Neural cell (in vitro differentiated cells): ENCODE results near the gene NOL4L. TPM values are rescaled to one million over a fixed set of nuclear protein-coding genes. Genes with fewer than 3 reads are reported as not detected.

Experiments
- H2AFZ ChIP-seq: fragments of 200-600, 300-800 bp; sonication (generic), shearing (Covaris generic); 2 replicates; pipeline ENCODE4 v1.6.0; 2014; ENCODE audit warnings: low read depth, mild to moderate bottlenecking, antibody characterized with exemption, low read length, moderate library complexity
- H3F3A ChIP-seq: fragments of 200-600 bp; shearing (Covaris generic); 2 replicates; pipeline ENCODE4 v1.6.1; 2016; ENCODE audit warnings: mild to moderate bottlenecking, moderate library complexity, mixed read lengths, antibody characterized with exemption, low read length; ENCODE audit not compliant: insufficient read depth, poor library complexity, severe bottlenecking
- H3K27ac ChIP-seq: fragments of 200-600, 300-800 bp; sonication (generic), shearing (Covaris generic); 2 replicates; pipeline ENCODE4 v1.5.1; 2014; ENCODE audit warnings: mild to moderate bottlenecking, low read length, moderate library complexity
- H3K27me3 ChIP-seq: fragments of 300-800, 200-600 bp; sonication (generic), shearing (Covaris generic); 2 replicates; pipeline ENCODE4 v1.6.0; 2014; ENCODE audit warnings: mild to moderate bottlenecking, low read depth, low read length, moderate library complexity; ENCODE audit not compliant: insufficient read depth
- H3K36me3 ChIP-seq: fragments of 300-800, 200-600 bp; sonication (generic), shearing (Covaris generic); 2 replicates; pipeline ENCODE4 v1.5.1; 2014; ENCODE audit warnings: mild to moderate bottlenecking, antibody characterized with exemption, low read length, moderate library complexity; ENCODE audit not compliant: insufficient read depth
- H3K4me2 ChIP-seq: fragments of 300-800, 200-600 bp; sonication (generic), shearing (Covaris generic); 2 replicates; pipeline ENCODE4 v1.6.0; 2014; ENCODE audit warnings: mild to moderate bottlenecking, low read length
- H3K4me3 ChIP-seq: fragments of 300-800, 200-600 bp; sonication (generic), shearing (Covaris generic); 2 replicates; pipeline ENCODE4 v1.5.1; 2014; ENCODE audit warnings: mild to moderate bottlenecking, low read length, moderate library complexity
- H3K79me2 ChIP-seq: fragments of 200-600 bp; shearing (Covaris generic); replicated peaks from 2 replicates; pipeline ENCODE4 v1.6.0; 2014; ENCODE audit warnings: mild to moderate bottlenecking, low read length, moderate library complexity; ENCODE audit not compliant: insufficient read depth
- H3K9ac ChIP-seq: fragments of 300-800, 200-600 bp; sonication (generic), shearing (Covaris generic); 2 replicates; pipeline ENCODE4 v1.6.1; 2016; ENCODE audit warnings: mild to moderate bottlenecking, low read length, mixed read lengths
- H3K9me2 ChIP-seq: fragments of 200-600 bp; shearing (Covaris generic); 2 replicates; pipeline ENCODE4 v1.6.1; 2016; ENCODE audit warnings: mild to moderate bottlenecking, low read length, mixed read lengths; ENCODE audit not compliant: insufficient read depth
- H3K9me3 ChIP-seq: fragments of 200-600, 300-800 bp; sonication (generic), shearing (Covaris generic); 2 replicates; pipeline ENCODE4 v1.6.1; 2016; ENCODE audit warnings: mild to moderate bottlenecking, mixed run types, low read length, moderate library complexity, mixed read lengths
- H4K20me1 ChIP-seq: fragments of 200-600 bp; shearing (Covaris generic); 2 replicates; pipeline ENCODE4 v1.6.1; 2016; ENCODE audit warnings: mild to moderate bottlenecking, mixed run types; ENCODE audit not compliant: insufficient read depth
- CTCF ChIP-seq: fragments of 450-650 bp; IDR thresholded peaks from 2 replicates; pipeline ENCODE4 v1.5.1; 2014; ENCODE audit warnings: antibody characterized with exemption, mild to moderate bottlenecking, moderate library complexity; ENCODE audit not compliant: poor library complexity, severe bottlenecking
- EP300 ChIP-seq: fragments of 450-650 bp; conservative IDR thresholded peaks from 2 replicates; pipeline ENCODE4 v1.6.1; 2014; ENCODE audit warnings: antibody characterized with exemption, mild to moderate bottlenecking, moderate library complexity; ENCODE audit not compliant: poor library complexity, severe bottlenecking
- EZH2 ChIP-seq: fragments of 200-600, 300-800 bp; shearing (Covaris generic), sonication (generic); IDR thresholded peaks from 2 replicates; pipeline ENCODE4 v1.6.1; 2014; ENCODE audit warnings: antibody characterized with exemption, low read length, borderline replicate concordance, mild to moderate bottlenecking; ENCODE audit not compliant: insufficient read depth, poor library complexity, severe bottlenecking
- MXI1 ChIP-seq: fragments of 450-650 bp; conservative IDR thresholded peaks from 2 replicates; pipeline ENCODE4 v1.6.1; 2014; ENCODE audit warnings: antibody characterized with exemption, mild to moderate bottlenecking; ENCODE audit not compliant: poor library complexity, severe bottlenecking
- POLR2AphosphoS5 ChIP-seq: IDR thresholded peaks from 2 replicates; pipeline ENCODE4 v1.6.1; 2012
- RAD21 ChIP-seq: fragments of 450-650 bp; conservative IDR thresholded peaks from 2 replicates; pipeline ENCODE4 v1.6.1; 2014; ENCODE audit warnings: antibody characterized with exemption, mild to moderate bottlenecking, moderate library complexity
- REST ChIP-seq: IDR thresholded peaks from 2 replicates; pipeline ENCODE4 v1.6.1; 2012; ENCODE audit warnings: borderline replicate concordance
- SMC3 ChIP-seq: fragments of 450-650 bp; conservative IDR thresholded peaks from 2 replicates; pipeline ENCODE4 v1.6.1; 2014; ENCODE audit warnings: antibody characterized with exemption, mild to moderate bottlenecking, moderate library complexity; ENCODE audit not compliant: poor library complexity
- TAF1 ChIP-seq: IDR thresholded peaks from 2 replicates; pipeline ENCODE4 v1.6.1; 2012; ENCODE audit warnings: low read depth
- polyA plus RNA-seq: library from polyadenylated mRNA; depleted of rRNA; stranded (reverse); fragments of >200 nt; gene quantifications from 2 replicates; pipeline ENCODE4 v1.2.3, GENCODE V29; 2014

The NOL4L gene
- polyA plus RNA-seq, 1 donor from 2014 or later, result 20.4 TPM

DNA sequence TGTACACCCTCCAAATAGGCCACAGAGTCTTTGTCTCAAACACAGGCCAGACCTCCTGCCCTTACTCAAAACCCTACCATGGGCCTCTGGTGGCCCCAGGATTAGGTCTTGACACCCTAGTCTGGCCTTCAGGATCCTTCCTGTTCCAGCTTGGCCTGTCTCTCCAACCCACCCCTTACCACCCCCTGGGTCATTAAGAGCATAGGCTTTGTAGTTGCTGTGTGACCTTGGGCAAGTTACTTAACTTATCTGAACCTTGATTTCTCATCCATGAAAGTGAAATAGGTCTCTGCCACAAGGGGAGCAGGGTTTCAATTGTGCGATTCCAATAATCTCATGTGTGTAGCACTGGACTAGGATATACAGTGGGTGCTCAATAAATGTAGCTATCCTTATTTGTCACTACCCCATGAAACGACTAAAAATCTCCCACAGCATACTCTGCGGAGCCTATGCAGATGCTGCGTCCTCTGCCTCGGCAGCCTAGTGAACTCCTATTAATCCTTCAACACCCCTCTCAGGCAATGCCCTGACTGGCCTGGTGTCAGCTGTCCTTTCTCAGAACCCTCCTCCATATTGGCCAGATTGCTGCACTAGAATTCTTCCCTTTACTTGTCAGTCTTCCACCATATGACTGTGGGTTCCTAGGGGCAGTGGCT is 39.7 kb upstream of the NOL4L start:
- Histone ChIP-seq H3K36me3 (no peaks in the 10 kb centered on the region), H3F3A (no peaks in the 10 kb centered on the region), H3K9me2 (no peaks in the 10 kb centered on the region), H3K27me3 (no peaks in the 10 kb centered on the region), H3K9me3 (no peaks in the 10 kb centered on the region), H3K79me2 (no peaks in the 10 kb centered on the region), H4K20me1 (no peaks in the 10 kb centered on the region), H3K4me2 (no peak overlapping the region), H2AFZ (no peak overlapping the region), H3K27ac (no peak overlapping the region), H3K4me3 (no peak overlapping the region), H3K9ac (no peak overlapping the region)
- TF ChIP-seq CTCF (no peak), RAD21 (no peak), EZH2 (no peak), TAF1 (no peak)

DNA sequence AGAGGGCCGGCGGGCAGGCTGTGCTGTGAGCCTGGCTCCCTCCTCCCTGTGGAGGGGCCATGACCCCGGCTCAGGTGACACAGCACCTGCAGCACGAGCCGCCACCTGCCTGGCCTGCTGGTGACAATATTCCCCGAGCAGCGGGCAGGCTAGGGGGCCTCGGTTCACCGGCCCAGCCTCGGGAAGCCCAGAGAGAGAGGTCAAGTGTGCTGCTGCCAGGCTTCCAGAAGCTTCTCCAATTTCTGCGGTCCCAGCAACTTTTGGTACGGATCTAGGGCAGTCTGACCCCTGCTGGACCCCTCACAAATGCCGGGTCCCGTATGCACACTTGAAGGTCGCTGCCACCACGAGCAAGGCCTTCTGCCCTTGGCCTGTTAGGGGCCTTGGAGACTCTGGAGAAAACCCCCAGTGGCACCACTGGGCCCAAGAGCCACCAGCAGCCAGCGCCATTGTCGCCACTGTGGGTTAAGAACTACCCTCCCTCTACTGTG is 38.6 kb upstream of the NOL4L start:
- no peaks in the 10 kb centered on the region for H3K79me2 ChIP-seq
- no peaks in the 10 kb centered on the region for H3K27me3 ChIP-seq
- no peaks in the 10 kb centered on the region for H3K36me3 ChIP-seq
- H2AFZ ChIP-seq, result no peak overlapping the region
- H4K20me1 ChIP-seq, result no peaks in the 10 kb centered on the region
- no peak overlapping the region for H3K9ac ChIP-seq
- H3F3A ChIP-seq, result no peaks in the 10 kb centered on the region
- H3K27ac ChIP-seq, result no peak overlapping the region
- H3K9me2 ChIP-seq, result no peaks in the 10 kb centered on the region
- no peak overlapping the region for H3K4me2 ChIP-seq
- no peak for TF ChIP-seq SMC3
- no peak for TF ChIP-seq POLR2AphosphoS5
- TF ChIP-seq TAF1, result no peak
- TF ChIP-seq EZH2, result no peak
- H3K9me3 ChIP-seq, result no peaks in the 10 kb centered on the region
- no peak overlapping the region for H3K4me3 ChIP-seq

- H3F3A ChIP-seq, result no peaks in the 10 kb centered on the region
- H3K36me3 ChIP-seq, result no peaks in the 10 kb centered on the region
- H3K27me3 ChIP-seq, result no peaks in the 10 kb centered on the region
- no peak overlapping the region for H3K4me2 ChIP-seq
- H3K9me2 ChIP-seq, result no peaks in the 10 kb centered on the region
- H4K20me1 ChIP-seq, result no peaks in the 10 kb centered on the region
- H3K79me2 ChIP-seq, result no peaks in the 10 kb centered on the region
- no peak overlapping the region for H3K9ac ChIP-seq
- no peak overlapping the region for H3K4me3 ChIP-seq
- no peak overlapping the region for H2AFZ ChIP-seq
- H3K9me3 ChIP-seq, result no peaks in the 10 kb centered on the region
- TF ChIP-seq CTCF (no peak), RAD21 (no peak), TAF1 (no peak), MXI1 (no peak), POLR2AphosphoS5 (no peak), REST (no peak), EP300 (no peak), SMC3 (no peak), EZH2 (no peak)
- H3K27ac ChIP-seq, result no peak overlapping the region
These were observed 37.7 kb upstream of the NOL4L start for GRCh38 chr20:32622585-32623468.
